ENCODE measurements around the gene SLC16A4. TPM values are rescaled to one million over a fixed set of nuclear protein-coding genes. Genes with fewer than 3 reads are reported as not detected.

SLC16A4 gene
- total RNA-seq, 1 experiment from 2014 or later: 8.0 TPM

DNA sequence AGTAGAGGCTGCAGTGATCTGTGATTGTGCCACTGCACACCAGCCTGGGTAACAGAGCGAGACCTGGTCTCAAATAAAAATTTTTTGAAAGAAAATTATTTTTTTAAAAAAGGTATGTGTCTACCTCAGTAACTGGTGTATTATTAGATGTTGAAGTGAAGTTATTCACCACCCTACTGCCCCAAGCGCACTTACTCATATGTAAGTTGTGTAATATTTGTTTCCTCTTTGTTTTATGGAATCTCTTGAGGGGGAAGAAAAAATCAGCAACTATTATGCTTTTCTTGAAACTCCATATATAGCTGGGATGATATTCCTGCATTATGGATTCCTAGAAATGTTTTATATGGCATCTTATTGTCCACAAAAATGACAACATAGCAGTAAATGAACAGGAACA lies 30.4 kb downstream of the SLC16A4 start:
- DNase-seq (ENCODE audit: low read depth): no peak

DNA sequence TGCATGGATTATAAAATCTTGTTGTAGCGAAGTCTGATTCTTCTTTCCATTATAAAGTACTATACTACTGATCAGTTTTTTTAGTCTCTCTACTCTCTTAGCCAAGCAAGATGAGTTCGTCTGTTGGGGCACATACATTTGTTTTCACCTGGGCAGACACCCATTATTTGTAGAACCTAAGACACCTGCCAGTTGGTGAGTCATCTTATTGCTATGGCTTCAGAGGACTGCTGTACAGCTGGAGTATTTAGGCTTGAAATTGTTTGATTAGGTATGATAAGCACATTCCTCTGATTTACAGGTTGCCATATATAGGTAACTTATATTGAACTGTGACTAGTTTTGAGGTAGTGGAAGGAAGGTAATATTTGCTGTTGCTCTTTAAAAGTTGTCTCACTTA lies 34.4 kb downstream of the SLC16A4 start:
- DNase-seq (ENCODE audit: low read depth): no peak

DNA sequence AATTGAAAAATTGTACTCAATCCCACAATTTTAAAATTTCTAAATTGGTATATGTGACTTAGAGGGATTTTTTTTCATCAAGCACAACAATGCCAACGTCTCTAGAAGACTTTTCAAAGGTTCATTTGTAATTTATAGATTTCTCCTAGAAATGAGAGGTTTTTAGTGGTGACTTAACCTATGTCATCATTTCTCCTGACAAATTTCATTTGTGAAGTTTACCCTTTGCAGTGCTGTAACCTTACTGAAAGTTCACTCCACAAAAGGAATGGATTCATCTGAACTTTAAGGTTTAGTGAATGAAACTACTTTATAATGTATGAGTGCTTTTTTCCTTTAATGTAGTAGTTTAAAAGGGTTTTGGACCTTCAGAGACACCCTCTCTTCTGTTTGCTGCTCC lies 35.5 kb downstream of the SLC16A4 start:
- no peak for DNase-seq (ENCODE audit: low read depth)

DNA sequence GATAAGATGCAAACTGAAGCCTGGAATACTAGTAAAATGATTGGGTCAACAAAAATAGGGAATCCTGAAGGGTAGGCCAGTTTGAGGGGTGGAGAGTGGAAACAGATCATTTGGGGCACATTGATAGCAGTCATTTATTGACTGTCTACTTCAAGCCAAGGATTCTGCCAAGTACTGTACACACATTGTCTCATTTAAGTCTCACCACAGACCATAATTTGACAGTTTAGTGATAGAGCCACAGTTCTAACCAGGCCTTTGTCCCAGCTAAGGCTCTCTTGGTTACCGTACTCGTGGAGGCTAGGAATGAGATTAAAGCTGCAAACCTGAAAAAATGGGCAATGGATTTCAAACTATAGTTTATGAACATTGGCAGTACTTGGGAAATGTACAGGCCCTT lies 40.5 kb downstream of the SLC16A4 start:
- DNase-seq (ENCODE audit: low read depth): no peak

DNA sequence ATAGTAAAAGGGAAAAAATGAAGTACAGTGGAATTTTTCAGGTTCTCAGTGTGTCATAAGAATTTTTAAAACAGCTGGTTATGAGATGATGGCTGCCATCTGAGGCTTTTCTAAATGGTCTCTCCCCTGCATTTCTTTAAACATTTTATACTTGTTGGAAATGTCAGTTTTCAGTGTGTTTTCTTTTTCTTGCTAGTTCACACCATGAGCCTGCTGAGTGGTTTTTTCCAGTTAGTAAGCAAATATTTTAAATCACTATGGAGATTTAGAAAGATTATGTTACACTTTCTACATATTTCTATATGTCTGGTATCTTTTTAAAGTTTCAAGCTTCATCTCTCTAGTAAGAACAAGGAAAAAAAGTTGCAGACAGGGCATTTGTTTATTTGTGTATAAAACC lies 42.1 kb downstream of the SLC16A4 start:
- no peak for DNase-seq (ENCODE audit: low read depth)

DNA sequence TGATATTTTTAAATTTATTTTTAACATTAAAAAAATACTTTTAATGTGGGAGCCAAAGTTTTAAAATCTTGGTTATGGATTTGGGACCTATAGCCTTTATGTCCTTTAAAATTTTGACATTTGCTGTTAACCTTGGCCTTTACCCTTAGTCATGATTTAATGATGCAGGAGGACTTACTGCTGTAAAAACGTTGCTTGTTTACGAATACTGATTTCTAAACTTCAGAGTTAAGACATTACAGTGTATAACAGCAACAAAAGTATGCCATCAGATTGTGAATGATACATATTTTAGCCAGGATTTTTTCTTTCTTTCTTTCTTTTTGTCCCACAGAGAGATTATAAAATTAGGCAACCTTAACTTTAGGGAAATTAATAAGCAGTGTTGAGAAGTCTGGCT lies 42.8 kb downstream of the SLC16A4 start:
- no peak for DNase-seq (ENCODE audit: low read depth)

DNA sequence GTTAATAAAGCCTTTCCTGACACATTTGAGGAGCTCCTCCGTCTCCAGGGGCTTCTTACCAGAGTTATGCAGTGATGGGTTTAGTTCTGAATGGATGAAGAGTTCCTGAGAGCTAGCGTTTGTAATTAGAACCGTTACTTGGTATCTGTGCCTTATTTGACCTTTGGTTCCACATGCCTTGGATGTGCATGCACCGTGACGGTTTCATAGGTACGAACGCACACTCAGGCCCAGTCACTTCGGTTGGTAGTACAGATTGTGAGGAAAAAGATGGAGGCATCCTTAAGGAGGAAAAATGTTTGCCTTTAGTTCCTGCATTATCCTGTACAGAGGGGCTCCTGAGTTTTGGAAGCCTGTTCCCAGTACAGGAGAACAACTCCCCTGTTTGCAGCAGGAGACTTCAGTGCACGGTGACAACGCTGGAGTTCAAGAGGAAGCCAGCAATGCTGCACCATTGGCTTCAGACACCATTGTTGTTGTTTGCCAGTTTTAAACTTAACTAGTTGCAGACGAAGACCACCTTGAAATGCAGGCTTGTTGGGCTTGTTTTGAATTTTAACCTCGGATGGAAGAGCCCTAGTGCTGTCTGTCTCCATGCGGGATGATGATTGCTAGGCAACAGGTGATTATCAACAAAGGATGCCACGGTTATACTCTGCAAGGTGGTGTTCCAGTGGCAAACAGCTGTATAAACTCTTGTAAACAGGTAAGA lies 43.5 kb downstream of the SLC16A4 start:
- DNase-seq (ENCODE audit: low read depth): no peak

DNA sequence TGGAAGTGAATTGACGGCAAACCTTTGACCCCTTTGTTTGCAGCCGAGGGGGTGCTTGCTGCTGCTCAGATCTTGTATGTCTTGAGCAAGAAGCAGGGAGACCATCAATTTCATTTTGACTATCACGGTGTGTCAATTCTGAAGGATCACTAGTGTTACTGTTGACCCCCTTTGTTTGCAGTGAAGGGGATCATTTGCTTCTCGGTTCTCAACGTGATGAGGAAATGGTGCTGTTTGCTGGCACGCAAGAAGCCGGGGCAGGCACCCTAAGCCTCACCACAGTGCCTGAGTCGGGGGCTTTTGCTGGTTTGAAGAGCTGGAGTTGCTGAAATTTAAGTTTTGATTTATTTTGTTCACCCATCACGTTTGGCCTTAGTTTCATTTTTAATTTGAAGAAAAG lies 44.1 kb downstream of the SLC16A4 start:
- no peak for DNase-seq (ENCODE audit: low read depth)

DNA sequence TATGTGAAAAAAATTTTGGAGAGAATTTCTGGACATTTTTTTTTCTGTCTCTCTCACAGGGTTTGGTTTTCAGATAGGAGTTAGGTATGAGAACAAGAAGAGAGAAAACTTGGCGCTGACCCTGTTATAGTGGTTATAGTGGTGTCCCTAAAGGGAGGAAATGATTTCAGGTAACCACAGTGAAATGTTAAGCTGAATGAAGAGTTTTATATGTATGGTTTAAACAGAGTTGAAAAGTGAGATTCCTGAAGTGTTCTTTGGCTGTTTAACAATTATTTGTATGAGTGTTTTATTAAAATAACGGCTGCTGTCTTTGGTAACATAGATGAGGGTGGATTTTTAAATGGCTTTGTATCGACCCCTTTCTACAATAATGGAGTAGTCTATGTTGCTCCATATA lies 45.3 kb downstream of the SLC16A4 start:
- DNase-seq (ENCODE audit: low read depth): no peak

DNA sequence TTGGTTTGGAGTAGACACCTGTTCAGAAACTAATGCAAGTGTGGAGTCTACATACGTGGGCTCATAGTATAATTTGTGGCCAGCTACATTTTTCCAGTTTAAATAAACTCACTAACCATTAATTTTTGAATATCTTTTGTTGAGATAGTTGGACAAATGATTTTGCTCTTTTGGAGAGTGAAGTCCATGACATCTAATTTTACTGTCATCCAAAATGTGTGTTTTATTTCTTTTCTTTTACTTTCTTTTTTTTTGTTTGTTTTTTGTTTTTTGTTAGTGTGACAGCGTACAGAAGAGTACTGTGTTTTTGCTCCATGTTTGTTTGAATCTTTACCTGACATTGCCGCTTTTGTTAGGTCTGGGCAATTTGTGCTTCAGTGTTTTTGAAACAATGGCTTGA lies 46.7 kb downstream of the SLC16A4 start:
- DNase-seq (ENCODE audit: low read depth): no peak

DNA sequence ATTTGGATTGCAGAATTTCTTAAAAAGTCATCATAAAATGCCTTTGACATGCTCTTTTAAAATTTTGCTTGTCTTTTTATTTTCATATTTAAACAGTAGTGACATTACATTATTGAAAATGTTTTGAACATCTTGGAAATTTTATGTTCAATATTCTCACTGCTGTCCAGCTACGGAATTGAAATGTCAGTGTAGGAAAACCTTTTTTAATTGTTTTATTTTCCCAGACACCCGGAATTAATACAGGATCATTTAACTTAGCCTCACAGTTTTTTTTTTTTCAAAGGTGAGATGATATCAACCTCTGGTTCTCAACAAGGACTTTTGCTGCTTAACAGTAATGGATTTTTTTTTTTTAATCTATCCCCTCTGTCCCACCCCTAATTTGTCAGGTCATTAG lies 47.6 kb downstream of the SLC16A4 start:
- no peak for DNase-seq (ENCODE audit: low read depth)

DNA sequence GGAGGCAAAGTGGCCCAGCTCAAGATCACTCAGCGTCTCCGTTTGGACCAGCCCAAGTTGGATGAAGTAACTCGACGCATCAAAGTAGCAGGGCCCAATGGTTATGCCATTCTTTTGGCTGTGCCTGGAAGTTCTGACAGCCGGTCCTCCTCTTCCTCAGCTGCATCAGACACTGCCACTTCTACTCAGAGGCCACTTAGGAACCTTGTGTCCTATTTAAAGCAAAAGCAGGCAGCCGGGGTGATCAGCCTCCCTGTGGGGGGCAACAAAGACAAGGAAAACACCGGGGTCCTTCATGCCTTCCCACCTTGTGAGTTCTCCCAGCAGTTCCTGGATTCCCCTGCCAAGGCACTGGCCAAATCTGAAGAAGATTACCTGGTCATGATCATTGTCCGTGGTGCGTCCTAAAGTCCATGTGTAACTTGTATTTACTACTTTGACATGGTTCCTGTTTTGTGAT lies 48.9 kb downstream of the SLC16A4 start:
- DNase-seq (ENCODE audit: low read depth): no peak

DNA sequence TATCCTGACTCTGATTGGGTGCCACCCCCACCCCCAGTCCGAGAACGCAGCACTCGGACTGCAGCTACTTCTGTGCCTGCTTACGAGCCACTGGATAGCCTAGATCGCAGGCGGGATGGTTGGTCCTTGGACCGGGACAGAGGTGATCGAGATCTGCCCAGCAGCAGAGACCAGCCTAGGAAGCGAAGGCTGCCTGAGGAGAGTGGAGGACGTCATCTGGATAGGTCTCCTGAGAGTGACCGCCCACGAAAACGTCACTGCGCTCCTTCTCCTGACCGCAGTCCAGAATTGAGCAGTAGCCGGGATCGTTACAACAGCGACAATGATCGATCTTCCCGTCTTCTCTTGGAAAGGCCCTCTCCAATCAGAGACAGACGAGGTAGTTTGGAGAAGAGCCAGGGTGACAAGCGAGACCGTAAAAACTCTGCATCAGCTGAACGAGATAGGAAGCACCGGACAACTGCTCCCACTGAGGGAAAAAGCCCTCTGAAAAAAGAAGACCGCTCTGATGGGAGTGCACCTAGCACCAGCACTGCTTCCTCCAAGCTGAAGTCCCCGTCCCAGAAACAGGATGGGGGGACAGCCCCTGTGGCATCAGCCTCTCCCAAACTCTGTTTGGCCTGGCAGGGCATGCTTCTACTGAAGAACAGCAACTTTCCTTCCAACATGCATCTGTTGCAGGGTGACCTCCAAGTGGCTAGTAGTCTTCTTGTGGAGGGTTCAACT lies 49.5 kb downstream of the SLC16A4 start:
- no peak for DNase-seq (ENCODE audit: low read depth)

DNA sequence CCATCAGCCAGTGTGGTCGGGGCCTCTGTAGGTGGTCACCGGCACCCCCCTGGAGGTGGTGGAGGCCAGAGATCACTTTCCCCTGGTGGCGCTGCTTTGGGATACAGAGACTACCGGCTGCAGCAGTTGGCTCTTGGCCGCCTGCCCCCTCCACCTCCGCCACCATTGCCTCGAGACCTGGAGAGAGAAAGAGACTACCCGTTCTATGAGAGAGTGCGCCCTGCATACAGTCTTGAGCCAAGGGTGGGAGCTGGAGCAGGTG lies 50.7 kb downstream of the SLC16A4 start:
- DNase-seq (ENCODE audit: low read depth): no peak

DNA sequence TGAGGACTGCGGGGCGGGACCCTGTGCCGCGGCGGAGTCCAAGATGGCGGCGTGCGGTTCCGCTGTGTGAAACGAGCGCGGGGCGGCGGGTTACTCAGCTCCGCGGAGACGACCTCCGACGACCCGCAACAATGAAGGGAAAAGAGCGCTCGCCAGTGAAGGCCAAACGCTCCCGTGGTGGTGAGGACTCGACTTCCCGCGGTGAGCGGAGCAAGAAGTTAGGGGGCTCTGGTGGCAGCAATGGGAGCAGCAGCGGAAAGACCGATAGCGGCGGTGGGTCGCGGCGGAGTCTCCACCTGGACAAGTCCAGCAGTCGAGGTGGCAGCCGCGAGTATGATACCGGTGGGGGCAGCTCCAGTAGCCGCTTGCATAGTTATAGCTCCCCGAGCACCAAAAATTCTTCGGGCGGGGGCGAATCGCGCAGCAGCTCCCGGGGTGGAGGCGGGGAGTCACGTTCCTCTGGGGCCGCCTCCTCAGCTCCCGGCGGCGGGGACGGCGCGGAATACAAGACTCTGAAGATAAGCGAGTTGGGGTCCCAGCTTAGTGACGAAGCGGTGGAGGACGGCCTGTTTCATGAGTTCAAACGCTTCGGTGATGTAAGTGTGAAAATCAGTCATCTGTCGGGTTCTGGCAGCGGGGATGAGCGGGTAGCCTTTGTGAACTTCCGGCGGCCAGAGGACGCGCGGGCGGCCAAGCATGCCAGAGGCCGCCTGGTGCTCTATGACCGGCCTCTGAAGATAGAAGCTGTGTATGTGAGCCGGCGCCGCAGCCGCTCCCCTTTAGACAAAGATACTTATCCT lies 51.2 kb downstream of the SLC16A4 start:
- peak; percentile 52 for DNase-seq (ENCODE audit: low read depth)

DNA sequence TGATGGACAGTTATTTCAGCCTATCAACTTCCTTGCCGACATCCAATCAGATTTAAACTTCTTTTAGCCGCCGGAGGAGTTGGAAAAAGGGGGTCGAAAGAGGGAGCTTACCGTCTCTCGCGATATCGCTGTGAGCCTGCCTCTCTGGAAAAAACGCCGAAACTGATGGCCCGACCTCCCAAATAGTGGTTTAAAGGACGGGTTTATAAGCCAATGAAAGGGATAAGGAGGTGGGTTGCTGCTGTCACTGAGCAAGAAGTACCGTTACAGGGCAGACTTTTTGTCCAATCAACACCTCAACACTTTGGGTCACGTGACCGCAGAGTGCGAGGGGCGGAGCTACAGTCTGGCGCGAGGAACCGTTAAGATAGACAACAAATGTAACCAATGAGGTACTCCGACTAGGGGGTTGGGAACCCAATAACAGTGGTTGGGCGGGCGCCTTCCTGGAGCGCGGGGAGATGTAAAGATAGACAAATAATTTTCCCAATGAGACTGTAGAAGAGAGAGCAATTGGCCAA lies 51.9 kb downstream of the SLC16A4 start, which contains the start of gene RBM15:
RBM15 (plus strand) TSS at position 492 of the 521 bp plus-strand sequence; CDS start at position 521, 29 bp downstream.
- DNase-seq (ENCODE audit: low read depth): peak; percentile 100

DNA sequence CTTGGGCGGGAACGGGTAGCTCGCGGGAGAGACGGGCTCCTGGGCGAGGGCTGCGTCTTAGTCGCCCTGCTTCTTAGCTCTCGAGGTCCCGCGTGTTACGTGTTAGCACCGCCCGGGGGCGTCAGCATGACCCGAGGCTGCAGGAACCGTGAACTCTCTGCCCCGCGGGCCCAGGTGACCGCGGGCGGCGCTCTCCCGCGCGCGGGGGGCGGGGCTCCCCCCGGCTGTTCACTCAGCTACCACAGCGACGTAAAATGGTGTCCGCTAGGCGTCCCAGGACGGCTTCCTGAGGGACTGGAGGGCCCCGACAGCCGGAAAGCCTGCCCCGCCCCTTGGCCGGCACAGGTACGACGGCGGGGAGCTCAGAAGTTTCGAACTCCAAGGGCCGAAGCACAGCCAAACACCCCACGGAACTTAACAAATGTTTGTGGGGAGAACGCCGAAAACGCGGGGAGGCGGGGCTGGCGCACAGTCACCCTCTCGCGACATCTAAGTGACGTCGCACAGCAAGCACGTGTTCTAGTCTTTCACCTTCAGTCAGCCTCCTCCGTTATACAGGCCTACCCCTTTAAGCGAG lies 52.4 kb downstream of the SLC16A4 start:
- DNase-seq (ENCODE audit: low read depth): peak; percentile 87

DNA sequence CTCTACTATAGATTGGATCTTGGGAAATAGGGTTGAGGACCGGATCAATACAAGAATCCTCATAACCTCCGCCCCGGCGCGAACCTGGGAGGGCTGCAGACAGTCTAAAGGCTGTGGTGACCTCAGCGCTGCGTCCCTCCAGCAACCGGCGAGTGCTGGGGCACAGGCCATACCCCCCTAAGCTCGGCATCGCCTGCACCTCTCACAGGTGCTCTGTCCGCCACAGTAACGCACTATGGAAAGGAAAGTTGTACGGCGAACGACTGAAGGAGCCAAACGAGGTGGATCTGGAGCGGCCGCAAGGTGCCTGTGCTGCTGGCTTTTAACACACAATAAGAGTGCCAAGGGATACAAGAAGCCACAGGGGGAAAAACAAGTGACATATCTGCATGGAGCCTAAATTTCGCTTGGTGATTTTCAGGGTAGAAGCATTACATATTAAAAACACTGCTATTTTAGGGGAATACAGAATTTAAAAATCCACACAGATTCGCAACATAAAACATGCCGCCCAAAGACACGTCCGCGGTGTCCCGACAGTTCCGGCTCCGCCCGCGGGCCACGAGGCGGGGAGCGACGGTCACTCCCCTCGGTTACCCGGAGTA lies 53.0 kb downstream of the SLC16A4 start:
- DNase-seq (ENCODE audit: low read depth): no peak

DNA sequence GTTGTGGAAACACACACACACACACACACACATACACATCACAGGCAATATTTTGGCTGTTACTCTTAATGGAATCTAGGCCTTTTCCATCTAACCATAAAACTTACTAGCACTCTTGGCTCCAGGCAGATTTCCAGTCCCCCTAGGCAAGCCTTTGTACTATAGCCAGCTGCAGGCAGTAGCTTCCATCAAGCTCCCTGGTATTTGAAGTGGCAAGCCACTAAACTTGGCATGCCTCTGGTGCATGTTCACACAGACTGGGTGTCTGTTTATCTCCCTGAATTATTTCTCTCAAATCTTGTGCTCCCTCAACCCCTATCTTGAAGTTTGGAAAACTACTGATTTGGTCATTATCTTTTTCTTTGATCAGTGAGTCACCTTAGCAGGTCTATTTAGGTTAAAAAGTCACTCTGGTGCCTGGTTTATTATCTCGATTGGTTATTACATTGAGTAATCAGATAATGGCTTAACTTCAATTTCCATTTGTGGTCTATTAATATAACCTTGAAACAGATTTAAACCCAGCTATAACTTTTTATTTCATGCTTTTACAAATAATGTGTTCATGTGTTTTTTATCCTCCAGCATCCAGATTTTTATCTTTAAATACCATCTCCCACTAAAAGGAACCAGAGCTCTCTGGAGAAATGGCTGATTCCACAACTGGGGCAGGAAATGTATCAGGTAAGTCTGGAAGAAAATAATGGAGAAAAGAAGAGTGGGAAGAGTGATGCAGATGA lies 54.4 kb downstream of the SLC16A4 start:
- no peak for DNase-seq (ENCODE audit: low read depth)

DNA sequence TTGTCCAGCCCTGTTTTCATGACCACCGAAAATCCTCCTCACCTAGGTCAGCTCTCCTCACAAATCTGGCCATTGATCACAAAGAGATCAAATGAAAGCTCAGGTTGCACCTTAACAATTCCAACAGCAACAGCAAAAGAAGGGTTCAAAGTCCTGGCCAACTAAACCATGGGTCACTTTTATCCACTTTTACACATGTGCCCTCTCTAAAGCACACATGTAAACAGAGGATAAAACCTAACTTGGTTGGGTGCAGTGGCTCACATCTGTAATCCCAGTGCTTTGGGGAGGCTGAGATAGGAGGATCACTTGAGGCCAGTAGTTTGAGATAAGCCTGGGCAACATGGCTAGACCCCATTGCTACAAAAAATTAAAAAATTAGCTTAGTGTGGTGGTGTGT lies 55.6 kb downstream of the SLC16A4 start:
- no peak for DNase-seq (ENCODE audit: low read depth)

DNA sequence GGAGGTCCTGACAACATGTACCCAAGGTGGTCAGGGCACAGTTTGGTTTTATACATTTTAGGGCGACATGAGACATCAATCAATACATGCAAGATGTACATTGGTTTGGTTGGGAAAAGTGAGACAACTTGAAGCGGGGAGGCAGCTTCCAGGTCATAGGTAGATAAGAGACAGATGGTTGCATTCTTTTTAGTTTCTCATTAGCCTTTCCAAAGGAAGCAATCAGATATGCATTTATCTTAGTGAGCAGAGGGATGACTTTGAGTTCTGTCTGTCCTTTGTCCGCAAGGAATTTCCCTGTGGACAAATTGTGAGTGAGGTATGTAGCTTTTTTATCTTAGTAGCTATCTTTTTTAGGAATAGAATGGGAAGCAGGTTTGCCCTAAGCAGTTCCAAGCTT lies 62.1 kb downstream of the SLC16A4 start:
- no peak for DNase-seq (ENCODE audit: low read depth)
